ENCODE measurements around the gene ZNRF3. TPM values are rescaled to one million over a fixed set of nuclear protein-coding genes. Genes with fewer than 3 reads are reported as not detected.

The ZNRF3 gene
- total RNA-seq, 1 donor from 2014 or later = 5.8 TPM

DNA sequence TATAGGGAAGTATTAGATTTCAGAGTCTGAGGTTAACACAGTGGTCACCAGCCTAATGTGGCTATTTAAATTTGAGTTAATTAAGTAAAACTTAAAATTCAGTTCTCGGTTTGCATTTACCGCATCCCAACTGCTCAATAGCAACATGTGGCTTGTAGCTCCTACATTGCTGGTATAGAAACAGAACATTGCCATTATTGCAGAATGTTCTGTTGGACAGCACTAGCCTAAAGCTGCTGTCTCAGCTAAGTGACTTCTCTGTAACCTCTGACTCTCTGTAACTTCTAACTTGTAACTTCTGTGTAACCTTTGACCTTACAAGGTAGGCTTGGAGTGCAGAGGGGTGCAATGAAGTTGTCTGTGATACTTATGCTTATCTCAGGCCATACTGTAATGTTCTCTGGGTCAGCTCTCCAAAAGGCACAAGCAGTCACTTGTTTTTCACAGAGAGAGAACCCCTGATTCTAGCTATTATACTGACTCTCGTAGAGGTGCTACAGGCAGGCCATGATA lies 78.7 kb downstream of the ZNRF3 start:
- no peak overlapping the region for H3K27ac ChIP-seq (ENCODE audit: low read depth, low read length)
- Mint-ChIP-seq H3K4me1 (ENCODE audit: low read depth, unreplicated experiment) (peaks cover 8% of the 10 kb centered on the region), H3K9me3 (ENCODE audit: unreplicated experiment) (no peaks in the 10 kb centered on the region), H3K4me3 (ENCODE audit: unreplicated experiment) (no peak overlapping the region), H3K27me3 (ENCODE audit: low read depth, unreplicated experiment) (no peaks in the 10 kb centered on the region), H3K36me3 (ENCODE audit: low read depth, unreplicated experiment) (peaks cover 6% of the 10 kb centered on the region), H3K27ac (ENCODE audit: unreplicated experiment) (no peak overlapping the region)
- peaks cover 18% of the 10 kb centered on the region for H4K20me1 ChIP-seq (ENCODE audit: insufficient read depth, low read length)
- no peaks in the 10 kb centered on the region for H3K4me1 ChIP-seq (ENCODE audit: insufficient read depth, low read length)
- H3K9me3 ChIP-seq (ENCODE audit: insufficient read depth, low read depth, low read length) = no peaks in the 10 kb centered on the region
- no peak for TF ChIP-seq CTCF (IDR thresholded peaks at IDR 0.05; ENCODE audit: insufficient read depth, low read depth, low read length)
- TF ChIP-seq EZH2 (IDR thresholded peaks at IDR 0.05; ENCODE audit: insufficient read depth, low read length) = no peak
- peaks cover 8% of the 10 kb centered on the region for H3K79me2 ChIP-seq (ENCODE audit: insufficient read depth, low read length)
- no peaks in the 10 kb centered on the region for H3K27me3 ChIP-seq (ENCODE audit: insufficient read depth, low read length)
- no peaks in the 10 kb centered on the region for H3K36me3 ChIP-seq (ENCODE audit: insufficient read depth, low read length)
- DNase-seq (ENCODE audit: low read depth) (no peak), FAIRE-seq (no peak)
- no peak overlapping the region for H3K4me2 ChIP-seq (ENCODE audit: low read length)
- H3K9ac ChIP-seq (ENCODE audit: low read length) = no peak overlapping the region
- no peak overlapping the region for H3K4me3 ChIP-seq (ENCODE audit: insufficient read depth, low read depth, low read length)
- no peak overlapping the region for H2AFZ ChIP-seq (ENCODE audit: low read depth, low read length)

DNA sequence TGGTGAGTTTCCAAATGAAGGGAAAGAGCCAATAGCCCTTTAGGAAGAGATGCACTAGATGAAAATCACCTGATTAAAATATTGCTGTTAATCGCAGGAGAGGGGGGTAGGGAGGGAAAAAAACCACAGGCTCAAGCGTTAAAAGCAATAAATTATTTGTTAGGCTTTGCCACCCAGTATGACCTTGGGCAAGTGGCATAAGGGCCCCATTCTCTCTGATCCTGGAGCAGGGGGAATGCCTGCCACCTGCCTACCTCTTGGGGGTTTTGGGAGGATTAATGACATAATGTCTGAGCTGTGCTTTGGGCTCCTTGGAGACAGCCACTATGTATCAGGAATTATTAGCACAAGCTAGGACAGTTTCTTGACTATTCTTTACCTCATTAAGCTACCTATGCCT lies 80.0 kb downstream of the ZNRF3 start:
- TF ChIP-seq CTCF (IDR thresholded peaks at IDR 0.05; ENCODE audit: insufficient read depth, low read depth, low read length) (no peak), EZH2 (IDR thresholded peaks at IDR 0.05; ENCODE audit: insufficient read depth, low read length) (no peak)
- H3K9me3 ChIP-seq (ENCODE audit: insufficient read depth, low read depth, low read length) = no peaks in the 10 kb centered on the region
- H3K9ac ChIP-seq (ENCODE audit: low read length) = no peak overlapping the region
- Mint-ChIP-seq H3K4me3 (ENCODE audit: unreplicated experiment) (no peak overlapping the region), H3K9me3 (ENCODE audit: unreplicated experiment) (no peaks in the 10 kb centered on the region), H3K27ac (ENCODE audit: unreplicated experiment) (no peak overlapping the region), H3K36me3 (ENCODE audit: low read depth, unreplicated experiment) (peaks cover 6% of the 10 kb centered on the region), H3K27me3 (ENCODE audit: low read depth, unreplicated experiment) (no peaks in the 10 kb centered on the region), H3K4me1 (ENCODE audit: low read depth, unreplicated experiment) (peaks cover 8% of the 10 kb centered on the region)
- FAIRE-seq = no peak
- H3K4me2 ChIP-seq (ENCODE audit: low read length) = no peak overlapping the region
- DNase-seq (ENCODE audit: low read depth) = no peak
- H3K4me3 ChIP-seq (ENCODE audit: insufficient read depth, low read depth, low read length) = no peak overlapping the region
- no peaks in the 10 kb centered on the region for H3K36me3 ChIP-seq (ENCODE audit: insufficient read depth, low read length)
- no peak overlapping the region for H3K27ac ChIP-seq (ENCODE audit: low read depth, low read length)
- H3K79me2 ChIP-seq (ENCODE audit: insufficient read depth, low read length) = peaks cover 8% of the 10 kb centered on the region
- H3K27me3 ChIP-seq (ENCODE audit: insufficient read depth, low read length) = no peaks in the 10 kb centered on the region
- H2AFZ ChIP-seq (ENCODE audit: low read depth, low read length) = no peak overlapping the region
- H4K20me1 ChIP-seq (ENCODE audit: insufficient read depth, low read length) = peaks cover 18% of the 10 kb centered on the region
- H3K4me1 ChIP-seq (ENCODE audit: insufficient read depth, low read length) = no peaks in the 10 kb centered on the region

DNA sequence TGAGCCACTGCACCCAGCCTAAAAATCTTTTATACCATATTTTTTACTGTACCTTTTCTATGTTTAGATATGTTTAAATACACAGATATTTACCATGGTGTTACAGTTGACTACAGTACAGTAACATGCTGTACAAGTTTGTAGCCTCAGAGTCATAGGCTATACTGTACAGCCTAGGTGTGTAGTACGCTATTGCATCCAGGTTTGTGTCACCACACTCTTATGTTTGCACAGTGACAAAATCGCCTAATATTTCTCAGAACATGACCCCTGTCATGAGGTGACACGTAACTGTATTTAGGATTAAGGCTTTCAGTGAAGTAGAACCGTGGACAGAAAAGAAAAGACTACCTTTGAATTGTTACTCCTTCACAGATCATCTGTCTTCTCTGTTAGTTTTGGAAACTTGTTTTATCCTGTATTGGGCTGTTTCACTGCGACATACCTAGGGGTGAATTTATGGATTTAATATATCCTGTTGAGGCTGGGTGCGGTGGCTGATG lies 83.8 kb downstream of the ZNRF3 start:
- Histone ChIP-seq H3K4me2 (ENCODE audit: low read length) (no peak overlapping the region), H3K9ac (ENCODE audit: low read length) (no peak overlapping the region), H3K27me3 (ENCODE audit: insufficient read depth, low read length) (no peaks in the 10 kb centered on the region), H3K27ac (ENCODE audit: low read depth, low read length) (no peak overlapping the region), H3K4me3 (ENCODE audit: insufficient read depth, low read depth, low read length) (no peak overlapping the region), H3K36me3 (ENCODE audit: insufficient read depth, low read length) (no peaks in the 10 kb centered on the region), H3K79me2 (ENCODE audit: insufficient read depth, low read length) (no peaks in the 10 kb centered on the region), H2AFZ (ENCODE audit: low read depth, low read length) (no peak overlapping the region), H4K20me1 (ENCODE audit: insufficient read depth, low read length) (peaks cover 4% of the 10 kb centered on the region), H3K9me3 (ENCODE audit: insufficient read depth, low read depth, low read length) (no peaks in the 10 kb centered on the region), H3K4me1 (ENCODE audit: insufficient read depth, low read length) (peaks cover 8% of the 10 kb centered on the region)
- Mint-ChIP-seq H3K27me3 (ENCODE audit: low read depth, unreplicated experiment) (no peaks in the 10 kb centered on the region), H3K9me3 (ENCODE audit: unreplicated experiment) (peaks cover 2% of the 10 kb centered on the region), H3K4me1 (ENCODE audit: low read depth, unreplicated experiment) (peaks cover 21% of the 10 kb centered on the region), H3K4me3 (ENCODE audit: unreplicated experiment) (no peak overlapping the region), H3K36me3 (ENCODE audit: low read depth, unreplicated experiment) (peaks cover 2% of the 10 kb centered on the region), H3K27ac (ENCODE audit: unreplicated experiment) (no peak overlapping the region)
- TF ChIP-seq CTCF (IDR thresholded peaks at IDR 0.05; ENCODE audit: insufficient read depth, low read depth, low read length) (no peak), EZH2 (IDR thresholded peaks at IDR 0.05; ENCODE audit: insufficient read depth, low read length) (no peak)
- FAIRE-seq (peak; percentile 23), DNase-seq (ENCODE audit: low read depth) (no peak)
